Activated CD8-positive, alpha-beta memory T cell treated with anti-CD3 and anti-CD28 coated beads, Interleukin-2, amount 50 U/mL, for 1 hour (primary cell): ENCODE measurements around the gene ATP2B3.
"Not testable (repeated sequence)": the region's sequence is repeated elsewhere in the genome, so short reads cannot be mapped to it uniquely, and the experiment has no call there.

Experiments
- DNase-seq: peaks from one replicate; pipeline ENCODE4 v3.0.0-alpha.2; 2020; ENCODE audit errors: extremely low read depth

The ATP2B3 gene

GRCh38 chrX:153593811-153594500 is 76.5 kb downstream of the ATP2B3 start:
- no peak for DNase-seq

DNA sequence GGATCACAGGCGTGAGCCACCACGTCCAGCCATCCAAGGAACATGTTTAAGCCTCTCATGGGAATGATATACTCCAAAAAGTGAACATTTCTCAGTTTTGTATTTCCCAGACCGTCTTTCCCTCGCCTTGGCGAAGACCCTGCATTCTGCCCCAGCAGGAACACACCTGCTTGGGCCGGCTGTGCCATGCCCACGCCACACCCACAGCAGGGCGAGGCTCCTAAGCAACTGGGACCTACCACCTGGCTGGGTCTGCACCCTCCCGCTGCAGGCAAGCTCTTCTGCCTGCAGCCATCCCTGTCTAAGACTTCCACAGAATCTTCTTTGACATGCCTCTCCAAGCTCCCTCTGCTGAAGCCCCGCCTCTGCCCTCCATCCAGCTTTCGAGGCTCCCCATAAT is 77.9 kb downstream of the ATP2B3 start:
- DNase-seq, result no peak

DNA sequence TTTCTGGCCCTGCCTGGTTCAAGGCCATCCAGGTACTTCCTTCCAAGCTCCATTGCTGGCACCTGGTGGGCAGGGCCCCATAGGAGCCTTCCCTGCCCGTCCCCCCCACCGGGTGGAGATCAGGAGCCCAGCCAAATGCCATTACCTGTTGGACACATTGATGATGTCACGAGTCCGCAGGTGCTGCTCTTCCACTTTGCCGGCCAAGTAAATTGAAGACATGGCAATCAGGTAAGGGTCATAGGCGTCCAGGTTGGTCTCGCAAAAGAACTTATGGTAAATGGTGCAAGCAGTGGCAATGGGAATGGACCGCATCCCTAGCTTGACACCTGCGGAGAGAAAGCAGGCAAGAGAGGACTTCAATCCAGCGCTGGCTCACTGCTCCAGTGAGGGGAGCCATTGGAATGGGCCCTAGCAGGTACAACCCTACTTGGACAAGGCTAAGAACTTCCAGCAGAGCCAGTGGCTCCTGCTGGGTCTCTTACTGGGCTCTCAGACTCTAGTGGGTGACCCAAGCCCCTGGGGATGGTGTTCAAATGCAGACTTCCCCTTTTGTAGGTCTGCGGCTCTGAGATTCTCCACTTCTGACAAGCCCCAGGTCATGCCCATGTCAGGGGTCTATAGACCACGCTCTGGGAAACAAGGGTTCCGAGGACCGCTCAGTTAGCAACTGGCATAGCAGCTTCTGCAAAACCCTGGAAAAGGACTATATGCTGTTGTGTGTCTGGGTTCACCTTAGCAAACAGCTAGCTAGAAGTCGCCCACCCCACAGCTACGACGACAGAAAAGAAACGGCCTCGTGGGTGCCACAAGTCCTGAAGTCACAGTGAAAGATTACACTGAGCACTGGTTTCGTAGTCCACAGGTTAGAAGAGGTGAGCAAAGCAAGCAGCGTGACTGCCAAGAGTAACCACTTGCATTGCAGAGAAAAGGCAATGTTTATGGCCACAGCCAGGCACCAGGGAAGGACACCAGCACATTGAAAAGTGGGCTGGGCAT is 78.7 kb downstream of the ATP2B3 start:
- no peak for DNase-seq

DNA sequence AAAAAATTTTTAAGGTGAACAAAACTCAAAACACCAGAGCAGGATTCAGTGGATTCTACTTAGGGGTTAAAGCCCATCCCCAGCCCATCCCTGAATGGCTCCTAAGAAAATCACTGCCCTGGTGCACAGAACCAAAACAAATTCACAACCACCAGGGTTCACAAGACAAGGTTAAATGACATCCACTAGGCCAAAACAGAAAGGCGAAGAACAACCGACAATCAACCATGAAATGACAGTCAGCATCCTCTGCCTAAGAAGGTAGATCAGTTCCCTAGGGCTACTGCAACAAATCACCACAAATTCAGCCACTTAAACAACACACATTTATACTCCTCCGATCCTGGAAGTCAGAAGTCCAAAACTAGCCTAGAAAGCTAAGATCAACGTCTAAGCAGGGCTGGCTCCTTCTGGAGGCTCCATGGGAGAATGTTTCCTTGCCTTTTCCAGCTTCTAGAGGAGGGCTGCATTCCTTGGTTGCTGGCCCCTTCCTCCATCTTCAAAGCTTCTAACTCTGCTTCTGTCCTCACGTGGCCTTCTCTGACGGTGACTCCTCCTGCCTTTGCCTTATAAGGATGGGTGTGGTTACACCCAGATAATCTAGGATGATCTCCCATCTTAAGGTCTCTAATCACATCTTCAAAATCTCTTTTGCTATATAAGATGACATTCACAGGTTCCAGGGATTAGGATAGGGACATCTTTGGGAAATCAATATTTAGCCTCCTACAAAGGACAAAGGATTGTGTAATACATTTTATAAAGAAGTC is 79.7 kb downstream of the ATP2B3 start:
- DNase-seq, result no peak

GRCh38 chrX:153598541-153599191 is 81.2 kb downstream of the ATP2B3 start, which contains the start of gene CCNQ:
Gene CCNQ (minus strand): TSS chrX:153599139. CDS start chrX:153599073, 66 bp downstream.
- no peak for DNase-seq

- peak; percentile 52 for DNase-seq
These were observed 82.0 kb downstream of the ATP2B3 start for GRCh38 chrX:153599192-153600031.

GRCh38 chrX:153600032-153600373 is 82.6 kb downstream of the ATP2B3 start:
- DNase-seq, result no peak

DNA sequence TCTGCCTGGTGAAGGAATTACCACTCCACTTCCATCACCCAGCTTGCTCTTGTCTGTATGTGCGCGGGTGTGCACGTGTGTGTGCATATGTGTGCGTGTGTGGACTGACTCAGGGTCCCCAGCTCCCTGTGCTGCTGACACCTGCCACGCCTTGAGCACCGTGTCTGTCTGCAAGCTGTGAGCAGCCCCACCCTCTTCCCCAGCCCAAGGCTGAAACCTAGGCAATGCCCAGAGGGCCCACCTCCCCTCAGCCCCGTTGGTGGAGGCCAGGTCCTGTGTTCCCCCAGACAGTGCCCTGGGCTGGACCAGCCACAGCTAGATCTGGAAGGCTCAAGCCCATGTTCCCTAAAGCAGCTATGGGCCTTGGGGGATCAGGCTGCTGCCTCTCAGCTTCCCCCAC is 83.5 kb downstream of the ATP2B3 start:
- DNase-seq, result no peak

DNA sequence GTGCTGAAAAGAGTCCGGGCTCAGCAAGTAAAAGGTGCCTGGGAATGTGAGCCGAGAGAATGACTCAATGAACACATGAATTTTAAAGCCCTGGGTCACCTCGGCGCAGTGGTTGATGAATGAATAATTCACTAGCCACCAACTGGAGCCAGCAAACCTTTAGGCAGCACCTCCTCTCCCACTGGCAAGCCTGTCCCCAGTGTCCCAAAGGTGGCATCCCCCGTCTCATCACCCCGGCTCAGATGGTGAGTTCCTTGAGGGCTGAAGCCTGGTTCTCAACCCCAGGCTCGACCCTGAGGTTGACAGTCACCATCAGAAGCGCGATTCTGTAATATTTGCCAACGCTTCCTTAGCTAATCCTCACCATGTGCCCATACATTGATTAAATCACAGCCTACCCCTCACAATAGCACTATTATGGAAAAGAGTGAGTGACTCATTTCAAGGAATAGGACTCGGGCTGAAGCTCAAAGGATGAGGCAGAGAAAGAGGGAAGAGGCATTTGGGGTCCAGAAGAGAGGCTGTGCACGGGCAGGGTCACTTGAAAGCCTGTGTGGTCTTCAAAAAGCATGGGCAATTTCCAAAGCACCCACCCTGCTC is 84.2 kb downstream of the ATP2B3 start:
- no peak for DNase-seq

GRCh38 chrX:153602601-153603000 is 85.2 kb downstream of the ATP2B3 start:
- no peak for DNase-seq

- DNase-seq, result no peak
These were observed 85.8 kb downstream of the ATP2B3 start for GRCh38 chrX:153603131-153603656.

DNA sequence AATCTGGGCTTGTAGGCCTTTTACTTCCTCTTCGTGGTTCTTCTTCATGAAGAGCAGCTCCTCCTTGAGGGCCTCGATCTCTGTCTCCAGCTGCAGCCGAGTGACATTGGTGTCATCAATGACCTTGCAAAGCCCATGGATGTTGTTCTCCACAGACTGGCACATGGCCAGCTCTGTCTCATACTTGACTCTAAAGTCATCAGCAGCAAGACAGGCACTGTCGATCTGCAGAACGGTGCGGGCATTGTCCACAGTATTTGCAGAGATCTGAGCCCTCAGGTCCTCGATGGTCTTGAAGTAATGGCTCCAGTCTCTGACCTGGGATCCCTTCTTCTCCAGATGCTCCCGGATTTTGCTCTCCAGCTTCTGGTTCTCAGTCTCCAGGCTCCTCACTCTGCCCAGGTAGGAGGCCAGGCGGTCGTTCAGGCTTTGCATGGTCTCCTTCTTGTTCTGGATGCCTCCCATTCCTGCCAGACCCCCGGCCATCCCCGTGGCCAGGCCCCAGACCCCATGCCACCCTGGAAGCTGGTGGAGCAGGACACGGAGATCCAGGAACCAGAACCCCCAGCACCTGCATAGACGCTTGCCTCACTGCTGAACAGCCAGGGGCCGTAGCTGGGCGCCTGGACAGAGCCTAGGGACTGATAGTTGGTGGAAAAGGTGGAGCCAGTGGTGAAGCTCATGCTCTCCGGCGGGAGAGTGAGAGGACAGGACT is 87.4 kb downstream of the ATP2B3 start:
- not testable (repeated sequence) for DNase-seq

GRCh38 chrX:153606503-153606902 is 89.1 kb downstream of the ATP2B3 start:
- no peak for DNase-seq

- no peak for DNase-seq
These were observed 90.9 kb downstream of the ATP2B3 start for GRCh38 chrX:153608376-153608775.

- DNase-seq, result no peak
These were observed 91.4 kb downstream of the ATP2B3 start for GRCh38 chrX:153608806-153609205.

DNA sequence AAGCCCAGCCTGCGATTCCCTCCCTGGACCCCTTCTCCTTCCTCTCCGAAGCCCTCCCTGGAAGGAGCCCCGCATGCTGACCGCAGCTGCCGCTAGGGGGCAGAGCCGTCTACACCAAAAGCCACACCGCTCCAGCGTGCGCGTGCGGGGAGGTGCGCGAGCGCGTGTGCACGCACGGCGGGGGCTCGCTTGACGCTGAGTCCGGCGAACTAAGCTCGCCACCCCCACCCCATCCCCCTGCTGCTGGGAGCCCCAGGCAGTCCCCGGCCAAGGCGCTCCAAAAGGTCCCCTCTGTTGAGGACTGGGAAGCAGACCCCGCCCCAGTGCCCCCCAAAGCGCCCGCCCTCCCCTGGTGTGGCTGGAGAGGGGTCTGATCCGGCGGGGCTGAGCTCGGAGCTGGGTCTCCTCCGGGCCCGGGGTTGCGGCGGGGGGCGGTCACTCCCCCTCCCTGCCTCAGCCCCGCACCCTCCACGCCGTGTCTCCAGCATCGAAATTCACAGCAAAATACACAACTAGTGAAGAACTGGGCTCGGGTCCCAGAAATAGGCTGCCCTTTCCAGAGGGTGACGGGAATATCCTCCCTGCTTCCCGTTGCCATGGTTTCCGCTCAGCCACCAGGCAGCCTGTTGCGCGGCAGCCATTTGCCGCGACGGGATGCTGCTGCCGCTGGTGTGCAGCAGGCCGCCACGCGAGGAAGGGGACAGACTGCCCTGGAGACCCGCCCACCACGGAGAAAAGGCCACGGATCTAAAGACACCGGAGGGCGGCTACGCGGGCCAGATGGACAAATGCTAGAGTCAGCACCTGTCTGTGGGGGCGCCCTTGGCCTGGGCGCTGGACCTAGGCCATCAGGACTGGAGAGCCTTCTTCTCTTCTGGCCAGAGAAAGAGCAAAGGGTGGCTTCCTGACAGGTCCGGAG is 92.7 kb downstream of the ATP2B3 start:
- DNase-seq, result peak; percentile 26

- no peak for DNase-seq
These were observed 93.4 kb downstream of the ATP2B3 start for GRCh38 chrX:153610836-153611213.
